Loucy (cell line): ENCODE results near the gene RXRA.

ENCODE experiments used
- H2AFZ ChIP-seq: fragments of 200-600 bp; sonication (generic); 2 replicates; pipeline ENCODE4 v1.6.0; 2016; ENCODE audit warnings: antibody characterized with exemption, mild to moderate bottlenecking, low read length, moderate library complexity
- H3F3A ChIP-seq: fragments of 200-600 bp; 2 replicates; pipeline ENCODE4 v1.6.0; 2016; ENCODE audit warnings: antibody characterized with exemption, low read depth, mild to moderate bottlenecking
- H3K27me3 ChIP-seq: fragments of 200-600 bp; sonication (generic); 2 replicates; pipeline ENCODE4 v1.6.1; 2014; ENCODE audit warnings: low read length, mild to moderate bottlenecking; ENCODE audit not compliant: insufficient read depth, poor library complexity, severe bottlenecking
- H3K36me3 ChIP-seq: fragments of 200-600 bp; sonication (generic); 2 replicates; pipeline ENCODE4 v1.6.1; 2016; ENCODE audit warnings: low read length; ENCODE audit not compliant: insufficient read depth
- H3K4me1 ChIP-seq: fragments of 200-600 bp; sonication (generic); 2 replicates; pipeline ENCODE4 v1.5.1; 2014; ENCODE audit warnings: low read length, mild to moderate bottlenecking; ENCODE audit not compliant: insufficient read depth, poor library complexity, severe bottlenecking
- H3K4me2 ChIP-seq: fragments of 200-600 bp; sonication (generic); 2 replicates; pipeline ENCODE4 v1.6.0; 2014; ENCODE audit warnings: antibody characterized with exemption, low read length, low read depth, mild to moderate bottlenecking; ENCODE audit not compliant: poor library complexity, severe bottlenecking
- H3K4me3 ChIP-seq: fragments of 200-600 bp; sonication (generic); 2 replicates; pipeline ENCODE4 v1.5.1; 2014; ENCODE audit warnings: low read length, mild to moderate bottlenecking, mixed read lengths; ENCODE audit not compliant: poor library complexity, severe bottlenecking
- H3K79me2 ChIP-seq: fragments of 200-600 bp; sonication (generic); 2 replicates; pipeline ENCODE4 v1.6.1; 2014; ENCODE audit warnings: low read length; ENCODE audit not compliant: insufficient read depth
- H3K9ac ChIP-seq: fragments of 200-600 bp; sonication (generic); 2 replicates; pipeline ENCODE4 v1.6.0; 2014; ENCODE audit warnings: mild to moderate bottlenecking, low read depth, low read length, moderate library complexity; ENCODE audit not compliant: poor library complexity, severe bottlenecking
- H3K9me2 ChIP-seq: fragments of 200-600 bp; sonication (generic); replicated peaks from 2 replicates; pipeline ENCODE4 v1.6.1; 2016; ENCODE audit warnings: low read depth, low read length, mixed read lengths
- H3K9me3 ChIP-seq: fragments of 200-600 bp; sonication (generic); 2 replicates; pipeline ENCODE4 v1.6.1; 2014; ENCODE audit warnings: mild to moderate bottlenecking, antibody characterized with exemption, low read length, low read depth; ENCODE audit not compliant: insufficient read depth
- H4K20me1 ChIP-seq: fragments of 200-600 bp; sonication (generic); 2 replicates; pipeline ENCODE4 v1.6.0; 2014; ENCODE audit warnings: antibody characterized with exemption, low read length, mild to moderate bottlenecking; ENCODE audit not compliant: insufficient read depth, poor library complexity, severe bottlenecking
- CTCF ChIP-seq: fragments of 200-600 bp; sonication (generic); conservative IDR thresholded peaks from 2 replicates; pipeline ENCODE4 v1.5.1; 2014; ENCODE audit warnings: mild to moderate bottlenecking, antibody characterized with exemption, low read length
- EZH2phosphoT487 ChIP-seq: fragments of 200-600 bp; IDR thresholded peaks from 2 replicates; pipeline ENCODE4 v1.6.1; 2018; ENCODE audit warnings: antibody characterized with exemption, mild to moderate bottlenecking, moderate library complexity, borderline replicate concordance

Gene RXRA

GRCh38 chr9:134336924-134337323 is 10.7 kb downstream of the RXRA start:
- Histone ChIP-seq H3K4me3 (no peak overlapping the region), H3K27me3 (no peaks in the 10 kb centered on the region), H3K79me2 (peaks cover 70% of the 10 kb centered on the region), H3K36me3 (no peaks in the 10 kb centered on the region), H3F3A (no peaks in the 10 kb centered on the region), H3K9ac (no peak overlapping the region), H3K9me3 (no peaks in the 10 kb centered on the region), H3K9me2 (no peaks in the 10 kb centered on the region), H3K4me2 (no peak overlapping the region), H2AFZ (no peak overlapping the region), H4K20me1 (peaks cover 15% of the 10 kb centered on the region), H3K4me1 (peaks cover 6% of the 10 kb centered on the region)
- TF ChIP-seq CTCF (no peak), EZH2phosphoT487 (no peak)

GRCh38 chr9:134337469-134337868 is 11.2 kb downstream of the RXRA start:
- Histone ChIP-seq H3K9me3 (no peaks in the 10 kb centered on the region), H3K4me1 (peaks cover 6% of the 10 kb centered on the region), H3K4me2 (no peak overlapping the region), H3K4me3 (no peak overlapping the region), H3K79me2 (peaks cover 70% of the 10 kb centered on the region), H3K36me3 (no peaks in the 10 kb centered on the region), H3F3A (no peaks in the 10 kb centered on the region), H3K27me3 (no peaks in the 10 kb centered on the region), H2AFZ (no peak overlapping the region), H3K9ac (no peak overlapping the region), H4K20me1 (peaks cover 15% of the 10 kb centered on the region), H3K9me2 (no peaks in the 10 kb centered on the region)
- no peak for TF ChIP-seq EZH2phosphoT487
- no peak for TF ChIP-seq CTCF

- H4K20me1 ChIP-seq = peaks cover 13% of the 10 kb centered on the region
- H3F3A ChIP-seq = no peaks in the 10 kb centered on the region
- peaks cover 66% of the 10 kb centered on the region for H3K79me2 ChIP-seq
- peaks cover 6% of the 10 kb centered on the region for H3K4me1 ChIP-seq
- no peaks in the 10 kb centered on the region for H3K36me3 ChIP-seq
- H3K9me3 ChIP-seq = no peaks in the 10 kb centered on the region
- no peak overlapping the region for H3K4me3 ChIP-seq
- H3K4me2 ChIP-seq = no peak overlapping the region
- TF ChIP-seq CTCF = no peak
- no peak overlapping the region for H3K9ac ChIP-seq
- H3K9me2 ChIP-seq = no peaks in the 10 kb centered on the region
- H2AFZ ChIP-seq = no peak overlapping the region
- H3K27me3 ChIP-seq = no peaks in the 10 kb centered on the region
Observed at GRCh38 chr9:134338394-134339182, 12.3 kb downstream of the RXRA start.
